ENCODE results near the gene EDIL3. TPM values are rescaled to one million over a fixed set of nuclear protein-coding genes. Genes with fewer than 3 reads are reported as not detected.

EDIL3 gene
- total RNA-seq, 4 donors from 2014 or later, result 5.6 to 38.9 (median 25.6) TPM

DNA sequence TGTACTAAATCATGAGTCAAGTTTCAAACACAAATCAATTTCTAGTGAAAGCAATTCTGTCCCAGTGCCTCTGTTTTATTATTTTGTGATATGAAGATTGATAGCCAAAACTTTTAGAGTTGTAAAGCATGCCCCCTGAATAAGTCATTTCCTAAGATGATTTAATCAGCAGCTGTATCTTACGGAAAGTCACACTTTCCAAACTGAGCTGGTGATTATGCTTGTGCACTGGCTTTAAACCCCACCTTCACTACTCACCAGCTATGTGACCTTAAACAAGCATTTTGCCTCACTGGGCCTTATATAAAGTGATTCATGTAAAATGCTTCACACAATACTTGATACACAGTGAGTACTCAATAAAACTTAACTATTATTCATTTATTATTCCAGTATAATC is 78.1 kb downstream of the EDIL3 start:
- TF ChIP-seq EP300 (IDR thresholded peaks at IDR 0.05; ENCODE audit: low read depth) (no peak), POLR2AphosphoS5 (IDR thresholded peaks at IDR 0.05) (no peak), POLR2A (IDR thresholded peaks at IDR 0.05) (no peak)
- TF ChIP-seq, protein P1, sequence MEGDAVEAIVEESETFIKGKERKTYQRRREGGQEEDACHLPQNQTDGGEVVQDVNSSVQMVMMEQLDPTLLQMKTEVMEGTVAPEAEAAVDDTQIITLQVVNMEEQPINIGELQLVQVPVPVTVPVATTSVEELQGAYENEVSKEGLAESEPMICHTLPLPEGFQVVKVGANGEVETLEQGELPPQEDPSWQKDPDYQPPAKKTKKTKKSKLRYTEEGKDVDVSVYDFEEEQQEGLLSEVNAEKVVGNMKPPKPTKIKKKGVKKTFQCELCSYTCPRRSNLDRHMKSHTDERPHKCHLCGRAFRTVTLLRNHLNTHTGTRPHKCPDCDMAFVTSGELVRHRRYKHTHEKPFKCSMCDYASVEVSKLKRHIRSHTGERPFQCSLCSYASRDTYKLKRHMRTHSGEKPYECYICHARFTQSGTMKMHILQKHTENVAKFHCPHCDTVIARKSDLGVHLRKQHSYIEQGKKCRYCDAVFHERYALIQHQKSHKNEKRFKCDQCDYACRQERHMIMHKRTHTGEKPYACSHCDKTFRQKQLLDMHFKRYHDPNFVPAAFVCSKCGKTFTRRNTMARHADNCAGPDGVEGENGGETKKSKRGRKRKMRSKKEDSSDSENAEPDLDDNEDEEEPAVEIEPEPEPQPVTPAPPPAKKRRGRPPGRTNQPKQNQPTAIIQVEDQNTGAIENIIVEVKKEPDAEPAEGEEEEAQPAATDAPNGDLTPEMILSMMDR (IDR thresholded peaks at IDR 0.05), result no peak
- Histone ChIP-seq H3K4me3 (no peak overlapping the region), H3K27ac (no peak overlapping the region), H3K27me3 (no peaks in the 10 kb centered on the region), H3K4me1 (peaks cover 0 to 20% (median 4%) of the 10 kb centered on the region in 4 donors), H3K36me3 (no peaks in the 10 kb centered on the region), H3K9me3 (no peaks in the 10 kb centered on the region)
- intact Hi-C loops (cut with DNase I; ENCODE audit: low total_unique reads), result no loop called here
- 78 to 96% methylated on average over 1 of the region's 1 CpG for WGBS, 2 donors (ENCODE audit: low coverage in 1 of 2)
- in situ Hi-C loops (cut with MboI; ENCODE audit: low pct_ligation_motif_present in 1 of 4, low pct_unique_long_range_greater_than_20kb in 1 of 4, low sequenced_read_pairs in 3 of 4), result no loop called here
- DNase-seq, result no peak

DNA sequence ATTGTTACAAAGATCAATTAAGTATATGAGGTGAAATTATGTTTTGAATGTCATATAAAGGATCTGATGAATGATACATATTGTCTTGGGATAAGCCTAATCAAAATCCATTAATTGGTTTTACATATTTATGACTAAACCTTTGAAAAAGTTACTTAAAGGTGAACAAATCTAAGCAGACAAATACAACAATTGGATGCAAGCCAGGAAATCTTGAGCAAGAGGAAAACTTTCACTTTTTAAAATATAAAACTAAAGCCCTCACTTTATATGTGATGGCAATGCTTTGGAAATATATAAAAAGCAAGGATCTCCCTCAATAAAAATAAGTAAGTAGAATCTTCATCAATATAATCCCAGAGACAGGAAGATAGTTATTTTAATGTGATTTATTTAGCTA is 80.1 kb downstream of the EDIL3 start:
- Histone ChIP-seq H3K27ac (no peak overlapping the region), H3K4me1 (peaks cover 0 to 20% (median 4%) of the 10 kb centered on the region in 4 donors), H3K36me3 (no peaks in the 10 kb centered on the region), H3K9me3 (no peaks in the 10 kb centered on the region), H3K27me3 (no peaks in the 10 kb centered on the region), H3K4me3 (no peak overlapping the region)
- intact Hi-C loops (cut with DNase I; ENCODE audit: low total_unique reads) (no loop called here), in situ Hi-C loops (cut with MboI; ENCODE audit: low pct_ligation_motif_present in 1 of 4, low pct_unique_long_range_greater_than_20kb in 1 of 4, low sequenced_read_pairs in 3 of 4) (no loop called here)
- no peak for TF ChIP-seq EP300 (IDR thresholded peaks at IDR 0.05; ENCODE audit: low read depth)
- TF ChIP-seq, protein P1 (IDR thresholded peaks at IDR 0.05), result no peak
- no peak for TF ChIP-seq POLR2AphosphoS5 (IDR thresholded peaks at IDR 0.05)
- no peak for TF ChIP-seq POLR2A (IDR thresholded peaks at IDR 0.05)
- DNase-seq, result no peak

DNA sequence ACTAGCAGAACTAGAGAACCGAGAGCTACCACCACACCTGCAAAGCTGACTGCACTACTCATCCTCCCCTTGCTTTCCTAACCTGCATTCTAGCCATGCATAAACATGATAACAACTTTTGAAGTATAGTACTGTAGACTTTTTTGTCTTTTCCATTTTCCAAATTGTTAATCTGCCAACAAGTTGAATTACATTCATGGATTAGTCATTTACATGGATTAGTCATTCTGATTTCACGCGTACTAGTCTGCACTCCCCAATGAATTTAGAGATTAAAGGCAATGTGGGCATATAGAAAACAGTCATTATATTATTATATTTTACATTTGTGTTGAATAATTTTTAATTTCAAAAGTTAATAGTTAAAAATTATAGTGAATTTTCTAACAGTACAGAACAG is 81.4 kb downstream of the EDIL3 start:
- H3K4me1 ChIP-seq, result peaks cover 0 to 20% (median 4%) of the 10 kb centered on the region in 4 donors
- H3K4me3 ChIP-seq, result no peak overlapping the region
- in situ Hi-C loops (cut with MboI; ENCODE audit: low pct_ligation_motif_present in 1 of 4, low pct_unique_long_range_greater_than_20kb in 1 of 4, low sequenced_read_pairs in 3 of 4) (no loop called here), intact Hi-C loops (cut with DNase I; ENCODE audit: low total_unique reads) (no loop called here)
- no peak overlapping the region for H3K27ac ChIP-seq
- H3K36me3 ChIP-seq, result no peaks in the 10 kb centered on the region
- no peaks in the 10 kb centered on the region for H3K27me3 ChIP-seq
- no peak for DNase-seq
- H3K9me3 ChIP-seq, result no peaks in the 10 kb centered on the region
- no peak for TF ChIP-seq POLR2AphosphoS5 (IDR thresholded peaks at IDR 0.05)
- TF ChIP-seq EP300 (IDR thresholded peaks at IDR 0.05; ENCODE audit: low read depth), result no peak
- TF ChIP-seq, protein P1 (IDR thresholded peaks at IDR 0.05), result no peak
- no peak for TF ChIP-seq POLR2A (IDR thresholded peaks at IDR 0.05)
- WGBS, 2 donors (ENCODE audit: low coverage in 1 of 2), result 88 to 90% methylated on average over 2 to 3 of the region's 3 CpGs

DNA sequence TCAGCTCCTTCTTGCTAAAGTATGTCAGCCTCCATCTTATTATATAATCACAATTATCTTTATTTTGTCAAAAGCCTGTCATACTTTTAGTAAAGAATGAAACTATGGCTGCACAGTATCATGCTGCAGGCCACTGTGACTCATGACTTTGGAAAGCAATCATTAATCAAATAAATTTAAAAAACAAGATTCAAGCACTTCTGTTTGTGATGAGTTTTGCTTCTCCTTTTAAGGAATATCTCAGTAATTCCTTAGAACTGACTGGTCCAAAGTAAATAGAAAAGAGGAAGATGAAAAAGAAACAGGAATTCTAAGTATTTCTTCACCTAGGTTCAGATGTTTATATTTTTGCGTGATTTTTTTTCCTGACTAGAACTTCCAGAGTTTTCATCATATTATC is 83.1 kb downstream of the EDIL3 start:
- 62 to 77% methylated on average over 1 of the region's 1 CpG for WGBS, 2 donors (ENCODE audit: low coverage in 1 of 2)
- intact Hi-C loops (cut with DNase I; ENCODE audit: low total_unique reads) (no loop called here), in situ Hi-C loops (cut with MboI; ENCODE audit: low pct_ligation_motif_present in 1 of 4, low pct_unique_long_range_greater_than_20kb in 1 of 4, low sequenced_read_pairs in 3 of 4) (no loop called here)
- Histone ChIP-seq H3K27me3 (no peaks in the 10 kb centered on the region), H3K9me3 (no peaks in the 10 kb centered on the region), H3K4me3 (no peak overlapping the region), H3K36me3 (no peaks in the 10 kb centered on the region), H3K27ac (no peak overlapping the region), H3K4me1 (peaks cover 0 to 10% (median 4%) of the 10 kb centered on the region in 4 donors)
- TF ChIP-seq EP300 (IDR thresholded peaks at IDR 0.05; ENCODE audit: low read depth) (no peak), POLR2AphosphoS5 (IDR thresholded peaks at IDR 0.05) (no peak)
- TF ChIP-seq, protein P1 (IDR thresholded peaks at IDR 0.05), result no peak
- DNase-seq, result no peak
